ENCODE measurements around the gene ELK3. TPM values are rescaled to one million over a fixed set of nuclear protein-coding genes. Genes with fewer than 3 reads are reported as not detected.

Gene ELK3
- total and polyA plus RNA-seq, 2 experiments from 2014 or later = 5.5 to 8.3 TPM

DNA sequence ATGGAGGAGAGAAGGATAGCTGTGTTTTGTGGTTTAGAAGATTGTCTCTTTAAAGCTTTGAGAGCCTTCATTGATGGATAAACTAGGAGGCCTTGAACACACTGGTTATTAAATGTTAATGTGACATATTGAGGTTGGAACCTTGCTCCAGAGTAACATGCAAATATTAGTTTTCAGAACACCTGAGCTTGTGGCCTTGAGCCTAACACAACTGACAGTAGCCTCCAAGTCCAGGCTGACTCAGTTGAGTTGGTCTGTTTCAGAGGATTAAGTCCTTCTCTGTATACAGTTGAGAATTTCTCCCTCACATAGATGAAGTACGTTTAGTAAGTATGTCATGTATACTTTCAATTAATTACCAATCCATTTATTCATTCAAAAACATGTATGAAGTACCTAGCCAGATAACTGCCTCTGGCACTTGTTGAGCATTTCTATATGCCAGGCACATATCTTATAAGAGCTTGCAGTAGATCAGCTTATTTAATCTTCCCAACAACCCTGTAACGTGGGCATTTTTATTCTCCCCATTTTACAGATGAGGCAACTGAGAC, 63.5 kb downstream of the ELK3 start:
- Mint-ChIP-seq H3K27ac (no peak overlapping the region), H3K9me3 (no peaks in the 10 kb centered on the region), H3K27me3 (ENCODE audit: insufficient read depth, low read depth, poor library complexity) (no peaks in the 10 kb centered on the region), H3K4me1 (peaks cover 7% of the 10 kb centered on the region), H3K4me3 (no peak overlapping the region), H3K36me3 (ENCODE audit: low read depth) (peaks cover 16% of the 10 kb centered on the region; the same call in 2 of the 3 replicates)
- H3K79me2 ChIP-seq (replicated peaks; ENCODE audit: insufficient read depth) = no peaks in the 10 kb centered on the region
- TF ChIP-seq NANOG (IDR thresholded peaks at IDR 0.05; ENCODE audit: borderline replicate concordance) (no peak), EZH2phosphoT487 (IDR thresholded peaks at IDR 0.05; ENCODE audit: unreplicated experiment) (no peak), JUNB (IDR thresholded peaks at IDR 0.05; ENCODE audit: unreplicated experiment) (no peak), POLR2AphosphoS5 (IDR thresholded peaks at IDR 0.05; ENCODE audit: low read depth) (no peak), STAT1 (IDR thresholded peaks at IDR 0.05; ENCODE audit: unreplicated experiment) (no peak), ZNF331 (CRISPR knock-in tag; IDR thresholded peaks at IDR 0.05; ENCODE audit: low read depth) (no peak), CREB1 (CRISPR knock-in tag; IDR thresholded peaks at IDR 0.05; ENCODE audit: low read depth) (no peak)
- TF ChIP-seq, protein P1, sequence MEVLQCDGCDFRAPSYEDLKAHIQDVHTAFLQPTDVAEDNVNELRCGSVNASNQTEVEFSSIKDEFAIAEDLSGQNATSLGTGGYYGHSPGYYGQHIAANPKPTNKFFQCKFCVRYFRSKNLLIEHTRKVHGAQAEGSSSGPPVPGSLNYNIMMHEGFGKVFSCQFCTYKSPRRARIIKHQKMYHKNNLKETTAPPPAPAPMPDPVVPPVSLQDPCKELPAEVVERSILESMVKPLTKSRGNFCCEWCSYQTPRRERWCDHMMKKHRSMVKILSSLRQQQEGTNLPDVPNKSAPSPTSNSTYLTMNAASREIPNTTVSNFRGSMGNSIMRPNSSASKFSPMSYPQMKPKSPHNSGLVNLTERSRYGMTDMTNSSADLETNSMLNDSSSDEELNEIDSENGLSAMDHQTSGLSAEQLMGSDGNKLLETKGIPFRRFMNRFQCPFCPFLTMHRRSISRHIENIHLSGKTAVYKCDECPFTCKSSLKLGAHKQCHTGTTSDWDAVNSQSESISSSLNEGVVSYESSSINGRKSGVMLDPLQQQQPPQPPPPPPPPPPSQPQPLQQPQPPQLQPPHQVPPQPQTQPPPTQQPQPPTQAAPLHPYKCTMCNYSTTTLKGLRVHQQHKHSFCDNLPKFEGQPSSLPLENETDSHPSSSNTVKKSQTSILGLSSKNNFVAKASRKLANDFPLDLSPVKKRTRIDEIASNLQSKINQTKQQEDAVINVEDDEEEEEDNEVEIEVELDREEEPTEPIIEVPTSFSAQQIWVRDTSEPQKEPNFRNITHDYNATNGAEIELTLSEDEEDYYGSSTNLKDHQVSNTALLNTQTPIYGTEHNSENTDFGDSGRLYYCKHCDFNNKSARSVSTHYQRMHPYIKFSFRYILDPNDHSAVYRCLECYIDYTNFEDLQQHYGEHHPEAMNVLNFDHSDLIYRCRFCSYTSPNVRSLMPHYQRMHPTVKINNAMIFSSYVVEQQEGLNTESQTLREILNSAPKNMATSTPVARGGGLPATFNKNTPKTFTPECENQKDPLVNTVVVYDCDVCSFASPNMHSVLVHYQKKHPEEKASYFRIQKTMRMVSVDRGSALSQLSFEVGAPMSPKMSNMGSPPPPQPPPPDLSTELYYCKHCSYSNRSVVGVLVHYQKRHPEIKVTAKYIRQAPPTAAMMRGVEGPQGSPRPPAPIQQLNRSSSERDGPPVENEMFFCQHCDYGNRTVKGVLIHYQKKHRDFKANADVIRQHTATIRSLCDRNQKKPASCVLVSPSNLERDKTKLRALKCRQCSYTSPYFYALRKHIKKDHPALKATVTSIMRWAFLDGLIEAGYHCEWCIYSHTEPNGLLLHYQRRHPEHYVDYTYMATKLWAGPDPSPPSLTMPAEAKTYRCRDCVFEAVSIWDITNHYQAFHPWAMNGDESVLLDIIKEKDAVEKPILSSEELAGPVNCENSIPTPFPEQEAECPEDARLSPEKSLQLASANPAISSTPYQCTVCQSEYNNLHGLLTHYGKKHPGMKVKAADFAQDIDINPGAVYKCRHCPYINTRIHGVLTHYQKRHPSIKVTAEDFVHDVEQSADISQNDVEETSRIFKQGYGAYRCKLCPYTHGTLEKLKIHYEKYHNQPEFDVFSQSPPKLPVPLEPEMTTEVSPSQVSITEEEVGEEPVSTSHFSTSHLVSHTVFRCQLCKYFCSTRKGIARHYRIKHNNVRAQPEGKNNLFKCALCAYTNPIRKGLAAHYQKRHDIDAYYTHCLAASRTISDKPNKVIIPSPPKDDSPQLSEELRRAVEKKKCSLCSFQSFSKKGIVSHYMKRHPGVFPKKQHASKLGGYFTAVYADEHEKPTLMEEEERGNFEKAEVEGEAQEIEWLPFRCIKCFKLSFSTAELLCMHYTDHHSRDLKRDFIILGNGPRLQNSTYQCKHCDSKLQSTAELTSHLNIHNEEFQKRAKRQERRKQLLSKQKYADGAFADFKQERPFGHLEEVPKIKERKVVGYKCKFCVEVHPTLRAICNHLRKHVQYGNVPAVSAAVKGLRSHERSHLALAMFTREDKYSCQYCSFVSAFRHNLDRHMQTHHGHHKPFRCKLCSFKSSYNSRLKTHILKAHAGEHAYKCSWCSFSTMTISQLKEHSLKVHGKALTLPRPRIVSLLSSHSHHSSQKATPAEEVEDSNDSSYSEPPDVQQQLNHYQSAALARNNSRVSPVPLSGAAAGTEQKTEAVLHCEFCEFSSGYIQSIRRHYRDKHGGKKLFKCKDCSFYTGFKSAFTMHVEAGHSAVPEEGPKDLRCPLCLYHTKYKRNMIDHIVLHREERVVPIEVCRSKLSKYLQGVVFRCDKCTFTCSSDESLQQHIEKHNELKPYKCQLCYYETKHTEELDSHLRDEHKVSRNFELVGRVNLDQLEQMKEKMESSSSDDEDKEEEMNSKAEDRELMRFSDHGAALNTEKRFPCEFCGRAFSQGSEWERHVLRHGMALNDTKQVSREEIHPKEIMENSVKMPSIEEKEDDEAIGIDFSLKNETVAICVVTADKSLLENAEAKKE (CRISPR knock-in tag; IDR thresholded peaks at IDR 0.05) = no peak
- H4K20me1 ChIP-seq (replicated peaks; ENCODE audit: insufficient read depth) = 0 out of 2 replicates have a peak, but pooled peaks cover 7% of the 10 kb centered on the region
- peaks cover 5% of the 10 kb centered on the region; the same call in 1 of the 2 replicates for H3K36me3 ChIP-seq (ENCODE audit: insufficient read depth)
- H3K4me2 ChIP-seq = no peak overlapping the region
- H3K4me3 ChIP-seq = no peak overlapping the region
- DNase-seq (ENCODE audit: low spot score) (no peak), ATAC-seq (no peak)
- 0 out of 2 replicates have a peak, but pooled peaks cover 4% of the 10 kb centered on the region for H3K9me2 ChIP-seq (ENCODE audit: insufficient read depth)
- no peak overlapping the region for H2AFZ ChIP-seq
- no peaks in the 10 kb centered on the region for H3K27me3 ChIP-seq (ENCODE audit: insufficient read depth)
- no peaks in the 10 kb centered on the region for H3F3A ChIP-seq (replicated peaks; ENCODE audit: low read depth)
- no peak overlapping the region for H3K27ac ChIP-seq (ENCODE audit: low read depth)
- no peaks in the 10 kb centered on the region for H3K4me1 ChIP-seq (ENCODE audit: insufficient read depth)

All from GM23338 (cell line).